Tibial nerve (tissue), 4 donors: ENCODE results near the gene NFIL3.

Experiments
- EP300 ChIP-seq, 2 donors: sonication (generic); formaldehyde crosslinking; IDR thresholded peaks; one replicate each; pipeline ENCODE4 v1.6.1; 2017; ENCODE audit warnings: antibody characterized with exemption in 2 of 2, mild to moderate bottlenecking in 1 of 2
- TF ChIP-seq, protein P1 (sequence below), 5 experiments: fragments of 200-600 bp in 3 of 5; fragments of 450-650 bp in 2 of 5; sonication (generic) in 3 of 5; IDR thresholded peaks; one replicate each; pipeline ENCODE4 v1.5.1; 2016 to 2019; ENCODE audit warnings: antibody characterized with exemption in 5 of 5, mild to moderate bottlenecking in 3 of 5, moderate library complexity in 2 of 5

DNA sequence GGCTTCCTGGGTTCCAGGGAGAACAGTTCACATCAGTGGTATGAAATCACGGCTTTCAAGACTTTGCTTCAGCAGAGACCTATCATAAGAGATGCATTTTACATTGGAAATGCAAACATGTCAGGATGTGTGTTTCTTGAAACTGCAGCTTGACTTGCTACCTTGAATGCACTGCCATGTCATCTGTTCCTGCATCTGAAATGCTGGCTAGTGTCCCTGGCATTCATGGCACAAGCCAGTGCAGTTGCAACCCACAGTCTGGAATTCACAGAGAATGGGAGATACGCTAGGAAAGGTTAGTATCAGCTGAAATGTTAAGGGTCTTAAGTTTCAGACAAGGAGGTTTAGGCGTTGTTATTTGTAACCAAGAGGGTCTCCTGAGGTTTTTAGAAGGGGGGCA, 24.7 kb downstream of the NFIL3 start:
- TF ChIP-seq, protein P1, sequence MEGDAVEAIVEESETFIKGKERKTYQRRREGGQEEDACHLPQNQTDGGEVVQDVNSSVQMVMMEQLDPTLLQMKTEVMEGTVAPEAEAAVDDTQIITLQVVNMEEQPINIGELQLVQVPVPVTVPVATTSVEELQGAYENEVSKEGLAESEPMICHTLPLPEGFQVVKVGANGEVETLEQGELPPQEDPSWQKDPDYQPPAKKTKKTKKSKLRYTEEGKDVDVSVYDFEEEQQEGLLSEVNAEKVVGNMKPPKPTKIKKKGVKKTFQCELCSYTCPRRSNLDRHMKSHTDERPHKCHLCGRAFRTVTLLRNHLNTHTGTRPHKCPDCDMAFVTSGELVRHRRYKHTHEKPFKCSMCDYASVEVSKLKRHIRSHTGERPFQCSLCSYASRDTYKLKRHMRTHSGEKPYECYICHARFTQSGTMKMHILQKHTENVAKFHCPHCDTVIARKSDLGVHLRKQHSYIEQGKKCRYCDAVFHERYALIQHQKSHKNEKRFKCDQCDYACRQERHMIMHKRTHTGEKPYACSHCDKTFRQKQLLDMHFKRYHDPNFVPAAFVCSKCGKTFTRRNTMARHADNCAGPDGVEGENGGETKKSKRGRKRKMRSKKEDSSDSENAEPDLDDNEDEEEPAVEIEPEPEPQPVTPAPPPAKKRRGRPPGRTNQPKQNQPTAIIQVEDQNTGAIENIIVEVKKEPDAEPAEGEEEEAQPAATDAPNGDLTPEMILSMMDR (IDR thresholded peaks at IDR 0.05): no peak
- TF ChIP-seq EP300 (IDR thresholded peaks at IDR 0.05): no peak
